Activated T-cell treated with anti-CD3 and anti-CD28 coated beads, Interleukin-2, amount 50 U/mL, for 72 hours (primary cell): ENCODE results near the gene LYRM2. TPM values are rescaled to one million over a fixed set of nuclear protein-coding genes. Genes with fewer than 3 reads are reported as not detected.

Experiments used
- ATAC-seq, 2 donors: fragments of 150-1000 bp; cut with Tn5 transposase; replicated peaks in 1 of 2; 2 replicates each; pipeline ENCODE4 v1.10.0; 2021; ENCODE audit warnings: moderate library complexity in 2 of 2, mild to moderate bottlenecking in 1 of 2
- DNase-seq, 2 donors: peaks; one replicate each; pipeline ENCODE4 v3.0.0; 2021 to 2022; ENCODE audit warnings: mixed read lengths in 1 of 2
- H3K27ac Mint-ChIP-seq: one replicate; pipeline ENCODE4 v1.8.0; 2022; ENCODE audit warnings: mild to moderate bottlenecking, moderate library complexity, mixed read lengths
- H3K27me3 Mint-ChIP-seq: one replicate; pipeline ENCODE4 v1.8.0; 2022; ENCODE audit warnings: low read depth, mixed read lengths
- H3K36me3 Mint-ChIP-seq, 2 donors: one replicate each; pipeline ENCODE4 v1.8.0; 2022; ENCODE audit warnings: mixed read lengths in 2 of 2, mild to moderate bottlenecking in 1 of 2; ENCODE audit not compliant: insufficient read depth in 2 of 2
- H3K4me1 Mint-ChIP-seq: one replicate; pipeline ENCODE4 v1.8.0; 2022; ENCODE audit warnings: low read depth, mixed read lengths
- H3K4me3 Mint-ChIP-seq, 2 donors: one replicate each; pipeline ENCODE4 v1.8.0; 2022; ENCODE audit warnings: mild to moderate bottlenecking in 2 of 2, mixed read lengths in 2 of 2, moderate library complexity in 2 of 2
- H3K9me3 Mint-ChIP-seq, 2 donors: one replicate each; pipeline ENCODE4 v1.8.0; 2022; ENCODE audit warnings: mixed read lengths in 2 of 2
- total RNA-seq, 2 donors: library from RNA; stranded (reverse); gene quantifications; one replicate each; pipeline ENCODE4 v1.2.3, GENCODE V29; 2022

The LYRM2 gene
- total RNA-seq, 2 donors from 2014 or later = 17.9 to 18.4 TPM

- Mint-ChIP-seq H3K27ac (no peak overlapping the region), H3K36me3 (no peaks in the 10 kb centered on the region), H3K9me3 (no peaks in the 10 kb centered on the region), H3K27me3 (no peaks in the 10 kb centered on the region), H3K4me3 (no peak overlapping the region), H3K4me1 (no peaks in the 10 kb centered on the region)
- ATAC-seq = no peak
- DNase-seq = no peak
Observed at GRCh38 chr6:89581689-89582088, 56.9 kb downstream of the LYRM2 start.

GRCh38 chr6:89580997-89581666 is 57.4 kb downstream of the LYRM2 start:
- Mint-ChIP-seq H3K27ac (no peak overlapping the region), H3K4me1 (no peaks in the 10 kb centered on the region), H3K36me3 (no peaks in the 10 kb centered on the region), H3K9me3 (no peaks in the 10 kb centered on the region), H3K4me3 (no peak overlapping the region), H3K27me3 (no peaks in the 10 kb centered on the region)
- ATAC-seq (no peak), DNase-seq (no peak)

- DNase-seq (no peak), ATAC-seq (no peak)
- Mint-ChIP-seq H3K9me3 (no peaks in the 10 kb centered on the region), H3K27ac (no peak overlapping the region), H3K4me3 (no peak overlapping the region), H3K36me3 (no peaks in the 10 kb centered on the region), H3K27me3 (no peaks in the 10 kb centered on the region), H3K4me1 (peaks cover 7% of the 10 kb centered on the region)
Observed at GRCh38 chr6:89575562-89575960, 63.0 kb downstream of the LYRM2 start.

- no peak overlapping the region for H3K4me3 Mint-ChIP-seq
- H3K27ac Mint-ChIP-seq = no peak overlapping the region
- H3K9me3 Mint-ChIP-seq = no peaks in the 10 kb centered on the region
- DNase-seq = no peak
- no peaks in the 10 kb centered on the region for H3K27me3 Mint-ChIP-seq
- peaks cover 7% of the 10 kb centered on the region for H3K4me1 Mint-ChIP-seq
- H3K36me3 Mint-ChIP-seq = no peaks in the 10 kb centered on the region
- ATAC-seq = no peak
Observed at GRCh38 chr6:89574910-89575561, 63.5 kb downstream of the LYRM2 start.

GRCh38 chr6:89567630-89568390 is 70.7 kb downstream of the LYRM2 start:
- H3K4me1 Mint-ChIP-seq = no peaks in the 10 kb centered on the region
- no peak overlapping the region for H3K4me3 Mint-ChIP-seq
- H3K9me3 Mint-ChIP-seq = no peaks in the 10 kb centered on the region
- no peaks in the 10 kb centered on the region for H3K36me3 Mint-ChIP-seq
- no peak for ATAC-seq
- no peak for DNase-seq
- H3K27ac Mint-ChIP-seq = no peak overlapping the region
- no peaks in the 10 kb centered on the region for H3K27me3 Mint-ChIP-seq

- H3K4me3 Mint-ChIP-seq = no peak overlapping the region
- no peaks in the 10 kb centered on the region for H3K9me3 Mint-ChIP-seq
- DNase-seq (no peak), ATAC-seq (no peak)
- H3K27me3 Mint-ChIP-seq = no peaks in the 10 kb centered on the region
- no peaks in the 10 kb centered on the region for H3K4me1 Mint-ChIP-seq
- H3K36me3 Mint-ChIP-seq = no peaks in the 10 kb centered on the region
- H3K27ac Mint-ChIP-seq = no peak overlapping the region
Observed at GRCh38 chr6:89566930-89567629, 71.5 kb downstream of the LYRM2 start.

GRCh38 chr6:89566008-89566800 is 72.3 kb downstream of the LYRM2 start:
- DNase-seq (no peak), ATAC-seq (no peak)
- H3K9me3 Mint-ChIP-seq = no peaks in the 10 kb centered on the region
- no peaks in the 10 kb centered on the region for H3K36me3 Mint-ChIP-seq
- no peaks in the 10 kb centered on the region for H3K4me1 Mint-ChIP-seq
- no peak overlapping the region for H3K4me3 Mint-ChIP-seq
- no peaks in the 10 kb centered on the region for H3K27me3 Mint-ChIP-seq
- H3K27ac Mint-ChIP-seq = no peak overlapping the region

- H3K27me3 Mint-ChIP-seq = no peaks in the 10 kb centered on the region
- no peak for DNase-seq
- H3K4me3 Mint-ChIP-seq = no peak overlapping the region
- H3K4me1 Mint-ChIP-seq = no peaks in the 10 kb centered on the region
- H3K27ac Mint-ChIP-seq = no peak overlapping the region
- ATAC-seq = no peak
- no peaks in the 10 kb centered on the region for H3K36me3 Mint-ChIP-seq
- H3K9me3 Mint-ChIP-seq = no peaks in the 10 kb centered on the region
Observed at GRCh38 chr6:89564752-89565427, 73.7 kb downstream of the LYRM2 start.

GRCh38 chr6:89563866-89564265 is 74.7 kb downstream of the LYRM2 start:
- Mint-ChIP-seq H3K36me3 (no peaks in the 10 kb centered on the region), H3K27ac (no peak overlapping the region)

GRCh38 chr6:89562093-89562973 is 76.2 kb downstream of the LYRM2 start:
- no peaks in the 10 kb centered on the region for H3K4me1 Mint-ChIP-seq
- DNase-seq (no peak), ATAC-seq (no peak)
- H3K27ac Mint-ChIP-seq = no peak overlapping the region
- H3K36me3 Mint-ChIP-seq = no peaks in the 10 kb centered on the region
- no peaks in the 10 kb centered on the region for H3K9me3 Mint-ChIP-seq
- H3K27me3 Mint-ChIP-seq = peaks cover 2% of the 10 kb centered on the region
- H3K4me3 Mint-ChIP-seq = no peak overlapping the region

More at GRCh38 chr6:89563866-89564265, 74.7 kb downstream of the LYRM2 start:
- DNase-seq = no peak
- Mint-ChIP-seq H3K4me1 (no peaks in the 10 kb centered on the region), H3K4me3 (no peak overlapping the region), H3K27me3 (no peaks in the 10 kb centered on the region), H3K9me3 (no peaks in the 10 kb centered on the region)
- ATAC-seq = no peak

GRCh38 chr6:89559487-89559886 is 79.1 kb downstream of the LYRM2 start:
- peaks cover 2 to 4% of the 10 kb centered on the region in 2 donors for H3K9me3 Mint-ChIP-seq
- DNase-seq (no peak), ATAC-seq (no peak)
- H3K27ac Mint-ChIP-seq = no peak overlapping the region
- H3K27me3 Mint-ChIP-seq = peaks cover 19% of the 10 kb centered on the region
- H3K4me3 Mint-ChIP-seq = no peak overlapping the region
- H3K4me1 Mint-ChIP-seq = no peaks in the 10 kb centered on the region
- H3K36me3 Mint-ChIP-seq = peaks cover 0 to 3% of the 10 kb centered on the region in 2 donors
